Stimulated activated CD4-positive, alpha-beta T cell treated with anti-CD3 and anti-CD28 coated beads, TNF-alpha, amount 100 ng/mL, for 48 hours (primary cell): ENCODE measurements around the gene TSPAN8.
"Not testable (repeated sequence)": the region's sequence is repeated elsewhere in the genome, so short reads cannot be mapped to it uniquely, and the experiment has no call there.

ENCODE experiments used
- DNase-seq, 3 donors: peaks; one replicate each; pipeline ENCODE4 v3.0.0-alpha.2; 2020; ENCODE audit warnings: low read depth in 3 of 3

TSPAN8 gene

GRCh38 chr12:71164568-71165197 is 6.9 kb upstream of the TSPAN8 start:
- DNase-seq: no peak

GRCh38 chr12:71164166-71164565 is 6.4 kb upstream of the TSPAN8 start:
- no peak for DNase-seq

- no peak for DNase-seq
These were observed 5.3 kb upstream of the TSPAN8 start for GRCh38 chr12:71162832-71163763.

- DNase-seq: no peak
These were observed 3.8 kb upstream of the TSPAN8 start for GRCh38 chr12:71161591-71161990.

- DNase-seq: no peak
These were observed 2.8 kb upstream of the TSPAN8 start for GRCh38 chr12:71160585-71160984.

- no peak for DNase-seq
These were observed 2.1 kb upstream of the TSPAN8 start for GRCh38 chr12:71159878-71160277.

GRCh38 chr12:71159264-71159663 is 1.5 kb upstream of the TSPAN8 start:
- DNase-seq: no peak

- DNase-seq: no peak
These were observed 623 bp upstream of the TSPAN8 start for GRCh38 chr12:71158361-71158882.

GRCh38 chr12:71155225-71155624 is 2.6 kb downstream of the TSPAN8 start:
- DNase-seq: no peak

- DNase-seq: no peak
These were observed 4.9 kb downstream of the TSPAN8 start for GRCh38 chr12:71152851-71153250.

GRCh38 chr12:71150041-71150440 is 7.8 kb downstream of the TSPAN8 start:
- DNase-seq: not testable (repeated sequence)

GRCh38 chr12:71144682-71145081 is 13.1 kb downstream of the TSPAN8 start:
- DNase-seq: no peak

GRCh38 chr12:71142956-71143355 is 14.8 kb downstream of the TSPAN8 start:
- no peak for DNase-seq

GRCh38 chr12:71142016-71142415 is 15.8 kb downstream of the TSPAN8 start:
- DNase-seq: no peak

- DNase-seq: no peak
These were observed 16.3 kb downstream of the TSPAN8 start for GRCh38 chr12:71141378-71141926.

- no peak for DNase-seq
These were observed 18.6 kb downstream of the TSPAN8 start for GRCh38 chr12:71139153-71139735.

- DNase-seq: no peak
These were observed 19.8 kb downstream of the TSPAN8 start for GRCh38 chr12:71138011-71138410.

- no peak for DNase-seq
These were observed 22.0 kb downstream of the TSPAN8 start for GRCh38 chr12:71135812-71136176.

GRCh38 chr12:71135077-71135811 is 22.6 kb downstream of the TSPAN8 start:
- DNase-seq: no peak

- DNase-seq: no peak
These were observed 23.4 kb downstream of the TSPAN8 start for GRCh38 chr12:71134405-71134804.

- no peak for DNase-seq
These were observed 27.2 kb downstream of the TSPAN8 start for GRCh38 chr12:71130521-71131069.
